ENCODE data around the gene SOX10. TPM values are rescaled to one million over a fixed set of nuclear protein-coding genes. Genes with fewer than 3 reads are reported as not detected.

Gene SOX10
- total and polyA plus RNA-seq, 8 donors = 0.06 to 0.96 (median 0.30) TPM

DNA sequence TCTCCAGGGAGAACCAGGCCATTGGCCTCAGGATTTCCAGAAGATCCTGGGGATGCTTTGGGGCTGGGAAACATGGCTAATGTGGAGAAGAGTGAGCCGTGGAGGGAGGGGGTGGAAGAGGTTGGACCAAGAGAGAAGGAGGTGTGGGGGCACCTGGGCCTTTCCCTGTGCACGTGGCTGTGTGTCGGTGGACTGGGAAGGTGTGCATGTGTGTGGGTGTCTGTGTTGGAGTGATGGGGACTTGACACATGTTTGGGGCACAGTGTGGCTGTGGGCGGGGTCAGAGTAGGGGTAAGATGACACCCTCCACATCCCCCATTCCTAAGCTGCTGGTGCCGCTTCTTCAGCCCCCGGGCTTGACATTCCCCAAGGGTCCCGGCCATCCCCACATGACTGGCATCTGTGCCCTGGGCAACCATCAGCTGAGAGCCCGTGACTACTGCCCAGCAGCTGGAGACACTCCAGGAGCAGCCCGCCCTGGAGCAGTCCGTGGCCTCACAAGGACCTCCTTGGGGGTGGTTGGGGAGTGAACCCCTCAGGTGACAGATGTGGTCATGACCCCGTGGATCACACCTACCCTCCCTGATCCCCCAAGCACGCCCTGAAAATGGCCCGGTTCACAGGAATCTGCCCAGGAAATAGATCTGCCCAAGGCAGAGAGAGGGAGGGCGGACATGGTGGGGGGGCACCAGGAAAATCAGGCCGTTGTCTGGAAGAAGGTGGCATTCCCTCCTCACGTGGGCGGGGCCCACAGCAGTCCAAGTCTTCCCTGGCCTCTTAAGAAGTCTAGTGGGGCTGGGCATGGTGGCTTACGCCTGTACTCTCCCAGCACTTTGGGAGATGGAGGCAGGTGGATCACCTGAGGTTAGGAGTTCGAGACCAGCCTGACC is 34.8 kb upstream of the SOX10 start:
- WGBS, 2 donors = 84 to 87% methylated on average over 19 of the region's 19 CpGs
- ATAC-seq = no peak

DNA sequence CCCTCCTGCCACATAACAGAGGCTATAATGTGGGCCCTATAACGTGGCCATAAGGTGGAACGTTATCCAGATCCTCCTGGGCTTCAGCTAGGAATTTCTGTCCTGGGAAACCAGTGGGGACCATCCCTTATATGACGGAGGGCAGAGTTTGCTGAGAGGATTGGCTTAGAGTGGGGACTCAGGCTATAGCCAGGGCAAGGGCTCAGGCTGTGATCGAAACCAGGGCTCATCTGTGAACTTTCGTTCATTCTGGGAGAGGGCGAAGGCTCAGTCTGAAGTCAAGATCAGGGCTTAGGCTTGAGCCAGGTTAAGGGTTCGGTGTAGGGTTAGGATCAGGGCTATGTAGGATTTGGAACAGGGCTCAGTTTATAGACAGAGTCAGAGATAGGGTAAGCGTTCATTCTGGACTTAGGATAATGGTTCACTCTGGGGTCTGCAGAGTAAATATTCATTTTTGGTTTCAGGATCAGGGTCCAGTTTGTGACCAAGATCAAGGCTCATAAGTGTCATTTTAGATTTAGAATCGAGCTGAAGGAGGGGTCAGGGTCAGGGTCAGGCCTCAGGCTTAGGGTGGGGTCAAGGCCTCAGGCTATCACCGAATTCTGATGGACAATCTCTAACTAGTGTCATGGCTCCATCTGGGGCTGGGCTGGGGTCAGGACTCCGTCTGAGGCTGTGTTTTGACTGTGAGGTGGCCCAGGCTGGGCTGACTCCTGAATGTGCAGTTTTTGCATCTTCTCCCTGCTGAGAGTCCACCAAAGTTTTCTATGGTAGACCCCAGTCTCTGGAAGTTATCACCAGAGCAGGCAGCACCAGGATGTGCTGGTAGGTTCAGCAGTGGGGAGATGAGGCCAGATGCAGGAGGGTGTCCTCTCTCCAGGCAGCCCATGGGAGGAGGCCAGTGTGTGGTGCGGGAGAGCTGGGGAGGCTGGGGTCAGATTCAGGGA is 33.9 kb upstream of the SOX10 start:
- no peaks in the 10 kb centered on the region for H3K27me3 ChIP-seq
- intact Hi-C loops (cut with DNase I) = no loop called here
- TF ChIP-seq, protein P1, sequence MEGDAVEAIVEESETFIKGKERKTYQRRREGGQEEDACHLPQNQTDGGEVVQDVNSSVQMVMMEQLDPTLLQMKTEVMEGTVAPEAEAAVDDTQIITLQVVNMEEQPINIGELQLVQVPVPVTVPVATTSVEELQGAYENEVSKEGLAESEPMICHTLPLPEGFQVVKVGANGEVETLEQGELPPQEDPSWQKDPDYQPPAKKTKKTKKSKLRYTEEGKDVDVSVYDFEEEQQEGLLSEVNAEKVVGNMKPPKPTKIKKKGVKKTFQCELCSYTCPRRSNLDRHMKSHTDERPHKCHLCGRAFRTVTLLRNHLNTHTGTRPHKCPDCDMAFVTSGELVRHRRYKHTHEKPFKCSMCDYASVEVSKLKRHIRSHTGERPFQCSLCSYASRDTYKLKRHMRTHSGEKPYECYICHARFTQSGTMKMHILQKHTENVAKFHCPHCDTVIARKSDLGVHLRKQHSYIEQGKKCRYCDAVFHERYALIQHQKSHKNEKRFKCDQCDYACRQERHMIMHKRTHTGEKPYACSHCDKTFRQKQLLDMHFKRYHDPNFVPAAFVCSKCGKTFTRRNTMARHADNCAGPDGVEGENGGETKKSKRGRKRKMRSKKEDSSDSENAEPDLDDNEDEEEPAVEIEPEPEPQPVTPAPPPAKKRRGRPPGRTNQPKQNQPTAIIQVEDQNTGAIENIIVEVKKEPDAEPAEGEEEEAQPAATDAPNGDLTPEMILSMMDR (IDR thresholded peaks at IDR 0.05) = no peak
- no peaks in the 10 kb centered on the region for H3K4me1 ChIP-seq
- WGBS, 2 donors = 86 to 88% methylated on average over 12 of the region's 12 CpGs
- DNase-seq = peak in 1 of 6 donors; percentile 7
- no peaks in the 10 kb centered on the region for H3K9me3 ChIP-seq
- no peak for FAIRE-seq
- no peak for ATAC-seq
- no peak overlapping the region for H3K4me3 ChIP-seq
- peak overlapping the region in 1 of 4 donors; percentile 74 for H3K27ac ChIP-seq
- no peaks in the 10 kb centered on the region for H3K36me3 ChIP-seq

More for the DNA sequence above, 34.8 kb upstream of the SOX10 start:
- DNase-seq (peak in 1 of 6 donors; percentile 17), FAIRE-seq (no peak)
- no peaks in the 10 kb centered on the region for H3K4me1 ChIP-seq
- intact Hi-C loops (cut with DNase I) = no loop called here
- no peaks in the 10 kb centered on the region for H3K36me3 ChIP-seq
- TF ChIP-seq, protein P1 (IDR thresholded peaks at IDR 0.05) = no peak
- H3K27me3 ChIP-seq = no peaks in the 10 kb centered on the region
- no peak overlapping the region for H3K27ac ChIP-seq
- no peak overlapping the region for H3K4me3 ChIP-seq
- no peaks in the 10 kb centered on the region for H3K9me3 ChIP-seq

DNA sequence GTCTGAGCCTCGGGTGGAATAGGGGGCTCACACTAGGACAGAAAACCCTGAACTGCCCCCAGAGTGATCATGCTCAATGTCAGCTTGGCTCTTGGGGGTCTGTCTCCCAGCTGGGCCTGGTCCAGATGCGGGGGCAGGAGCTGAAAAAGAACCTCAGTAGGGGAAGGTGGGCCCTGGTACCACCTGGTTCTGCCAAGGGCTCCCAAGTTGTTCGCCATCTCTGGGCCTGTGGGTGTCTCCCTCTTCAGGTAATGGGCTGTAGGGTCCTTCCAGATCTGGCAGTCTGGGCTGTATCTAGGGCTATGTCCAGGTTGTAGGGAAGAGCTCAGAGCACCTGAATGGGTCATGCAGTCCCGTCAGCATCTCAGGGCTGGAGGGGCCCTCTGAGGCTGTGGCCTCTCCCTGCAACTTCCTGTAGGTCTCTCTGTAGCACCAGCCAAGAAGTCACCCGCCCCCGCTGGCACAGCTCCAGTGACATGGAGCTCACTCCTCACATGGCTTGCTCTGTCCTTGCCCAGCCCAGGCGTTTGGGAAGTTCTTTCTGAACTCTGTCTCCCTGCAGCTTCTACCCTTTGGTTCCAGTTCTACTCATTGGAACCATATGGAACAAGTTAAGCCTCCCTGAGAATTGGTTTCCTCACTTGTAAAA is 33.0 kb upstream of the SOX10 start:
- Histone ChIP-seq H3K27ac (peak overlapping the region in 3 of 4 donors; percentile 74 to 81 (median 75)), H3K36me3 (no peaks in the 10 kb centered on the region), H3K4me1 (no peaks in the 10 kb centered on the region), H3K4me3 (no peak overlapping the region), H3K27me3 (no peaks in the 10 kb centered on the region), H3K9me3 (no peaks in the 10 kb centered on the region)
- FAIRE-seq (no peak), ATAC-seq (peak; percentile 45 to 80 (median 68)), DNase-seq (peak in 5 of 6 donors; percentile 48 to 78 (median 71))
- WGBS, 2 donors = 47% methylated on average over 7 of the region's 7 CpGs
- TF ChIP-seq, protein P1 (IDR thresholded peaks at IDR 0.05) = no peak
- intact Hi-C loops (cut with DNase I) = no loop called here

DNA sequence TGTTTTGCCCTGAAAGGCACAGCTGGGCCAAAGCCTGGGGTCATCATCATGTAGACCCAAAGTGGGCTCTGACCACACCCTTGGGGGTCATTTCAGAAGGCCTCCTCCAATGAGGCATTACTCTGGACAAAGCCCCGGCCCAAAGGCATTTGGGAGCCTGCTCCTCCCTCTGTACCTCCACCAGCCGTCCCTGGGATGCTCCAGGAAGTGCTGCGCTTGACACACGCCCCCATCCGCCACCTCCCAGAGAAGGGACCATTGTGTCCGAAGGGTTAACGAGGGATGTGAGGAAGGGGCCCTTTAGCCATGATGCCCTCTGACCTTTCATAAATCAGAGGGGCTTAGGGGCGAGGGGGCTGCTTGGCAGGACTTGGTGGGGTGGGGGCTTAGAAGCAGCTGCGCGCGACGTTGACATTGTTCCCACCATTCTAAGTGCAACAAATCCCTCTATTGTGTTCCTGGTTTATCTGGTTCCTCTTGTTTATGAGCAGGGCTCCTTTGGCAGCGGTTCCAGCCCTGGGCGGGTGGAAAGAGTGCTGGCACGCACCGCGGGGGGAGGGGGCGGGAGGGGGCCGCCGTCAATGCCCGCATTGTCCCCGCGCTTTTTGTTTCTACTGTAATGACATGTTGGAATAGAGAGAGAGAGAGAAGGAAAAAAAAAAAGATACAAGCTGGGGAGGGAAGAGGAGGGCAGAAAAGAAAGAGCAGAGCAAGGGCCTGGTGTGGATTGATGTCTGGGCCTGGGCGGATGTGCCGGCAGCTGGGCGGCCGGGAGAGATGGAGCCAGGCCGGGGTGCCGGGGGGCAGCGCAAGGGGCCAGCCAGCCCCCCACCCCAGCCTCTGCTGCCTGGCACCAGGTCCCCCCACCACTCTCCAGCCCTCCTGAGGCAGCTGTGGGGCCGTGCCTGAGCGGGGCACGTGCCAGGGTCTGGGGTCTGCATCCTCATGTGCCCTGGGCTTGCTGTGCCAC is 32.1 kb upstream of the SOX10 start:
- WGBS, 2 donors = 37 to 42% methylated on average over 32 to 33 of the region's 33 CpGs
- no peak overlapping the region for H3K4me3 ChIP-seq
- intact Hi-C loops (cut with DNase I) = no loop called here
- no peaks in the 10 kb centered on the region for H3K9me3 ChIP-seq
- ATAC-seq = peak; percentile 60 to 85 (median 78)
- no peaks in the 10 kb centered on the region for H3K27me3 ChIP-seq
- no peak for FAIRE-seq
- H3K27ac ChIP-seq = peak overlapping the region; percentile 54 to 81 (median 74)
- TF ChIP-seq, protein P1 (IDR thresholded peaks at IDR 0.05) = no peak
- H3K4me1 ChIP-seq = no peaks in the 10 kb centered on the region
- peak in 5 of 6 donors; percentile 48 to 83 (median 72) for DNase-seq
- no peaks in the 10 kb centered on the region for H3K36me3 ChIP-seq
